ENCODE measurements around the gene JPH4.

DNA sequence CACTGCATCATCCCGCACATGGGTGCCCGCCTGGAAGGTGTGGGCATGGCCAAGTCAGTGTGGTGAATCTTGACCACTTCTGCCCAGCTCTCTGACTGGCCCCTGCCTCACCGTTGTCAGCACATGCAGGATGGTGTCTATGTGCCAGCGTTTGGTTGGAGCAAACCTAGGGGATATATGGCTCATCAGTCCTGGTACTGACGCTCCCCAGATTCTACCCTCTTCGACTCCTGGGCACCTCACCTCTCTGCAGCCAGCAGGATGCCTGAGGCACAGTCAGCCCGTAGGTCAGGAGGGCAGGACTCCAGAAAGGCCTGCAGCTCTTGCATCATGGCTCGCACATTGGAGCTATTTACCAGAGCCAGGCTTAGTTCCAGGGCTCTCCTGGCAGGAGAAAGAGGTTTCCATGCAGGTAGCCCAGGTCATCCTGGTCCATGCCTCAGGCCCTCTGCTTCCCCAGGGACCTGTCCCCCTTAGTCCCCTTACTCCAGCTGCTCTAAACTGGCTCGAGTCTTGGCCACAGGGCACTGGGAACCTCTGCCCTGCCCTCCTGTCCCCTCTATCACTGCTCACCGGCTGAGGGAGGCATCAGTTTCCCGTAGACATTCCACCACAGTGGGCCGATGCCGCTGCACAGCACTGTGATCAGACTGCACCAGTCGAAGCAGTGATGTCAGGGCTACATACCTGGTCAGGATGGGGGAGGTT is 15.0 kb downstream of the JPH4 start:
- TF ChIP-seq, protein P1, sequence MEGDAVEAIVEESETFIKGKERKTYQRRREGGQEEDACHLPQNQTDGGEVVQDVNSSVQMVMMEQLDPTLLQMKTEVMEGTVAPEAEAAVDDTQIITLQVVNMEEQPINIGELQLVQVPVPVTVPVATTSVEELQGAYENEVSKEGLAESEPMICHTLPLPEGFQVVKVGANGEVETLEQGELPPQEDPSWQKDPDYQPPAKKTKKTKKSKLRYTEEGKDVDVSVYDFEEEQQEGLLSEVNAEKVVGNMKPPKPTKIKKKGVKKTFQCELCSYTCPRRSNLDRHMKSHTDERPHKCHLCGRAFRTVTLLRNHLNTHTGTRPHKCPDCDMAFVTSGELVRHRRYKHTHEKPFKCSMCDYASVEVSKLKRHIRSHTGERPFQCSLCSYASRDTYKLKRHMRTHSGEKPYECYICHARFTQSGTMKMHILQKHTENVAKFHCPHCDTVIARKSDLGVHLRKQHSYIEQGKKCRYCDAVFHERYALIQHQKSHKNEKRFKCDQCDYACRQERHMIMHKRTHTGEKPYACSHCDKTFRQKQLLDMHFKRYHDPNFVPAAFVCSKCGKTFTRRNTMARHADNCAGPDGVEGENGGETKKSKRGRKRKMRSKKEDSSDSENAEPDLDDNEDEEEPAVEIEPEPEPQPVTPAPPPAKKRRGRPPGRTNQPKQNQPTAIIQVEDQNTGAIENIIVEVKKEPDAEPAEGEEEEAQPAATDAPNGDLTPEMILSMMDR (IDR thresholded peaks at IDR 0.05; ENCODE audit: low read depth, low read length, poor library complexity, severe bottlenecking), result no peak
- no peak for TF ChIP-seq EZH2phosphoT487 (IDR thresholded peaks at IDR 0.05; ENCODE audit: borderline replicate concordance, low read length)
